ENCODE results near the gene CAPN9. TPM values are rescaled to one million over a fixed set of nuclear protein-coding genes. Genes with fewer than 3 reads are reported as not detected.

Gene CAPN9
- total RNA-seq, 1 experiment from 2014 or later, result not detected

DNA sequence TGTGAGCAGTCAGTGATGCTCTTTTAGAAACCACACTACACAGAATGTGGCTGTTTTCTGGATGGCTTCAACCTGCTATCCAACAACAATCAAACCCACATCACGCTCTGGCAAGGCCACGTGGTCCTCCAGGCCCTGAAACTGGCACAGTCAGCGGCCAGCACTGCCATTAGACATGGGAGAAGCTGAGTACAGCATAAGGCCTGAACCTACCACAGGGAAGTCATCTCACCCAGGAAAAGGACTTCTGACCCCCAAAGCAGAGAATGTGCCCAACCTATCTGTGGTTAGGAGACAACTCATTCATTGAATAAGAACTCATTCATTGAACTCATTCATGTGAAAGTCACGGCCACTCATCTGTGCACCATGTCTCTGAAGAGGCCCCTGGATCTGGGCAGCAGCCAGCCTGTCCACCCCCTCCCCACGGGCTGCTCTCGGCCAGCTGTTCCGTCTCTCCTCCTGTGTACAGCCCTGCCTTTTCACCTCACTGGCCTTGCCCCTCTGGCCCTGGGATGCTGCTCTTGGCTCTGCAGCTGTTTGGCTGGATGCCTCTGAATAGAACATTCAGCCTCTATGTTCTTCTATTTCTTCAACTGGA is 80.0 kb downstream of the CAPN9 start:
- Histone ChIP-seq H3K4me1 (ENCODE audit: low read length) (no peaks in the 10 kb centered on the region), H3K4me2 (ENCODE audit: low read depth, low read length, poor library complexity, severe bottlenecking) (no peak overlapping the region), H3K36me3 (ENCODE audit: insufficient read depth, low read length) (no peaks in the 10 kb centered on the region), H3K9me3 (ENCODE audit: low read length) (no peaks in the 10 kb centered on the region), H3K9me2 (replicated peaks; ENCODE audit: insufficient read depth, low read length) (no peaks in the 10 kb centered on the region), H3K27ac (ENCODE audit: low read length) (no peak overlapping the region), H3K4me3 (ENCODE audit: low read length) (no peak overlapping the region), H3K79me2 (ENCODE audit: low read length) (no peaks in the 10 kb centered on the region), H2AFZ (ENCODE audit: low read length) (no peak overlapping the region), H4K20me1 (ENCODE audit: insufficient read depth, low read depth, low read length) (no peaks in the 10 kb centered on the region), H3K9ac (ENCODE audit: low read length) (no peak overlapping the region), H3K27me3 (ENCODE audit: low read length) (no peaks in the 10 kb centered on the region)
- DNase-seq, result no peak

DNA sequence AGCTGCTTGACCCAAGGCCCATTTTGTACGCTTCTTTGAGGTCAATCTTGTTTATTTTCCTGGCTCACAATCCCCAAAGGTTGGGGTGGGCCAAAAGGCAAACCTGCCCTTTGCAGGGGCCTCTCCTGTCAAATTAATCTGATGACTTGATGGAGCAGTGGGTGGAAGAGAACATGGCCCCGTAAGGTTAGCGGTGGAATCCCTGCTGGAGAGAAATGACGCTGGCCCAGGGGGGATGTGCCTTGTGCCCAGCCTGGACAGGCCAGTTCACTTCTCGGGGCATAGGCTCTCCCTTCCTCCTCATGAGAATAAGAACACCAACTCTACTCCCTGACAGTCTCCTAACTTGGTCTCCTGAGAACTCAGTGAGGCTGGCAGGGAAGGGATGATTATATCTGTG is 80.6 kb downstream of the CAPN9 start:
- H4K20me1 ChIP-seq (ENCODE audit: insufficient read depth, low read depth, low read length), result no peaks in the 10 kb centered on the region
- no peak overlapping the region for H3K4me3 ChIP-seq (ENCODE audit: low read length)
- no peaks in the 10 kb centered on the region for H3K9me3 ChIP-seq (ENCODE audit: low read length)
- H3K27ac ChIP-seq (ENCODE audit: low read length), result no peak overlapping the region
- H2AFZ ChIP-seq (ENCODE audit: low read length), result no peak overlapping the region
- no peak for DNase-seq
- H3K27me3 ChIP-seq (ENCODE audit: low read length), result no peaks in the 10 kb centered on the region
- H3K79me2 ChIP-seq (ENCODE audit: low read length), result no peaks in the 10 kb centered on the region
- H3K36me3 ChIP-seq (ENCODE audit: insufficient read depth, low read length), result no peaks in the 10 kb centered on the region
- H3K9ac ChIP-seq (ENCODE audit: low read length), result no peak overlapping the region
- no peaks in the 10 kb centered on the region for H3K4me1 ChIP-seq (ENCODE audit: low read length)
- no peak overlapping the region for H3K4me2 ChIP-seq (ENCODE audit: low read depth, low read length, poor library complexity, severe bottlenecking)
- H3K9me2 ChIP-seq (replicated peaks; ENCODE audit: insufficient read depth, low read length), result no peaks in the 10 kb centered on the region

DNA sequence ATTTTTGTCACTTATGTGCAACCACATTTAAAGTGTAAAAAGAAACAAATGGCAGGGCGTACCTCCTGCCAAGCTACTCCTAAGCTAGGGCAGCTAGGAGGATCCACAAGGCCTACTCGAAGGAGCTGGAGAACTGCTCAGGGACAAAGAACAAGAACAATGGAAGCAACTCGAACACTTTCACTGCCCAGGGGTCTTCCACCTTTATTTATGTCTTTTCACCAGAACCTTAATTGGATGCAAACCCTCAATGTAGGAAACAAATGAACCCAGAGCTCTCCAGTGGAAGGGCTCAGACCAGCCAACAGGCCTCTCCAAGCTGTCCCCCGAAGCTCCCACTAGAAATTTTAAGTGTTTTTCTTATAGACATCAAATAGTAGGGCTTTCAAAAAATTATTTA is 81.2 kb downstream of the CAPN9 start:
- no peaks in the 10 kb centered on the region for H3K4me1 ChIP-seq (ENCODE audit: low read length)
- H2AFZ ChIP-seq (ENCODE audit: low read length), result no peak overlapping the region
- H3K9me2 ChIP-seq (replicated peaks; ENCODE audit: insufficient read depth, low read length), result no peaks in the 10 kb centered on the region
- H3K4me2 ChIP-seq (ENCODE audit: low read depth, low read length, poor library complexity, severe bottlenecking), result no peak overlapping the region
- no peak overlapping the region for H3K9ac ChIP-seq (ENCODE audit: low read length)
- H3K27ac ChIP-seq (ENCODE audit: low read length), result no peak overlapping the region
- H3K79me2 ChIP-seq (ENCODE audit: low read length), result no peaks in the 10 kb centered on the region
- no peaks in the 10 kb centered on the region for H3K36me3 ChIP-seq (ENCODE audit: insufficient read depth, low read length)
- no peak for DNase-seq
- H3K4me3 ChIP-seq (ENCODE audit: low read length), result no peak overlapping the region
- no peaks in the 10 kb centered on the region for H4K20me1 ChIP-seq (ENCODE audit: insufficient read depth, low read depth, low read length)
- no peaks in the 10 kb centered on the region for H3K9me3 ChIP-seq (ENCODE audit: low read length)
- H3K27me3 ChIP-seq (ENCODE audit: low read length), result no peaks in the 10 kb centered on the region

DNA sequence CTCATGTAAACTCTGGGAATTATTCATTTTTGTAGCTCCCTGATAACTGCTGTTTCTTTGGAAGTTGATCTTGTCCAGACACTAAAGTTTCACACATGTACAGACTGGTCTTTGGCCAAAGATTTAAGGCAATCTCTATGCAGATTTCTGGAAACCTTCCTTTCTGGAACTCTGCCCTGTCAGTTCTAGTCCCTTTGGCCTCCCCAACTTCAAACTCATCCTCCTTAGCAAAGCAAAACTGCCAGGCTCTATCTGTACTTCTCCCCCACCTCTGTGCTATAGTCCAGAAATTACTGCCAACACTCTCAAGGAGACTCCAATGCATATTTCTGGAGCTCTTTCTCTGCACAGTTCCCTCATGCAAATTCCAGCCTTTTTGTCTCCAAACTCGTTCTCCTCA is 84.6 kb downstream of the CAPN9 start:
- H3K4me1 ChIP-seq (ENCODE audit: low read length), result no peaks in the 10 kb centered on the region
- H3K27ac ChIP-seq (ENCODE audit: low read length), result no peak overlapping the region
- H3K79me2 ChIP-seq (ENCODE audit: low read length), result no peaks in the 10 kb centered on the region
- H4K20me1 ChIP-seq (ENCODE audit: insufficient read depth, low read depth, low read length), result no peaks in the 10 kb centered on the region
- no peaks in the 10 kb centered on the region for H3K9me2 ChIP-seq (replicated peaks; ENCODE audit: insufficient read depth, low read length)
- no peaks in the 10 kb centered on the region for H3K27me3 ChIP-seq (ENCODE audit: low read length)
- no peak overlapping the region for H2AFZ ChIP-seq (ENCODE audit: low read length)
- no peak overlapping the region for H3K4me3 ChIP-seq (ENCODE audit: low read length)
- no peaks in the 10 kb centered on the region for H3K36me3 ChIP-seq (ENCODE audit: insufficient read depth, low read length)
- no peak overlapping the region for H3K4me2 ChIP-seq (ENCODE audit: low read depth, low read length, poor library complexity, severe bottlenecking)
- no peaks in the 10 kb centered on the region for H3K9me3 ChIP-seq (ENCODE audit: low read length)
- no peak overlapping the region for H3K9ac ChIP-seq (ENCODE audit: low read length)
- DNase-seq, result no peak

DNA sequence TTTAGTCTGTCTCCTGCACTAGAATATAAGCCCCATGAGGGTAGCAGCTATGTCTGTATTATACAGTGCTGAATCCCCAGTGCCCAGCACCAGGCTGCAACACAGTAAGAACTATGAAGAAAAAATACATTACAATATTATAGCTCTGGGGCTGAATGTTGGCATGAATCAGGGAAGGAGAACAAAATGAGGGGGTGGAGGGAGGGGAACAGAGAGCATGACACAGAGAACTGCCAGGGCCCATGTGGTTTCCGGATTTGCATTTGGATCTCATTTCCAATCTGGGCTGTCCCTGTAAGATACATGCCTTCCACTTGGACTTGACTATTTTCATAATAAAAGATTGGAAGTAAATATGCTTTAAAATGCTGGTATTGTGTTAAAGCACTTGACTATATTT is 85.3 kb downstream of the CAPN9 start:
- Histone ChIP-seq H3K9ac (ENCODE audit: low read length) (no peak overlapping the region), H3K79me2 (ENCODE audit: low read length) (no peaks in the 10 kb centered on the region), H3K4me1 (ENCODE audit: low read length) (no peaks in the 10 kb centered on the region), H3K27me3 (ENCODE audit: low read length) (no peaks in the 10 kb centered on the region), H3K4me3 (ENCODE audit: low read length) (no peak overlapping the region), H2AFZ (ENCODE audit: low read length) (no peak overlapping the region), H3K9me3 (ENCODE audit: low read length) (no peaks in the 10 kb centered on the region), H3K27ac (ENCODE audit: low read length) (no peak overlapping the region), H3K4me2 (ENCODE audit: low read depth, low read length, poor library complexity, severe bottlenecking) (no peak overlapping the region), H3K36me3 (ENCODE audit: insufficient read depth, low read length) (no peaks in the 10 kb centered on the region), H3K9me2 (replicated peaks; ENCODE audit: insufficient read depth, low read length) (no peaks in the 10 kb centered on the region), H4K20me1 (ENCODE audit: insufficient read depth, low read depth, low read length) (no peaks in the 10 kb centered on the region)
- DNase-seq, result no peak

DNA sequence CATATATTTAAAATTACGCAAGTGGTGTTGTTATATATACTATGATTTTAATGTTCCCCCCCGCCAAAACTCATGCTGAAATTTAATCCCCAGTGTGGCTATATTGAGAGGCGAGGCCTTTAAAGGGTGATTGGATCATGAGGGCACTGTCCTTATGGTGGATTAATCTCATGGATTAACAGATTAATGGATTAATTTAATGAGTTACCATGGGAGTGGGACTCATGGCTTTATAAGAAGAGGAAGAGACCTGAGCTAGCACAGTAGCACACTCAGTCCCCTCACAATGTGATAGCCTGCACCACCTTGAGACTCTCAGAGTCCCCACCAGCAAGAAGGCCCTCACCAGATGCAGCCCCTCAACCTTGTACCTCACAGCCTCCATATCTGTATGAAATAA is 86.3 kb downstream of the CAPN9 start:
- H3K27me3 ChIP-seq (ENCODE audit: low read length), result no peaks in the 10 kb centered on the region
- DNase-seq, result no peak
- H3K27ac ChIP-seq (ENCODE audit: low read length), result no peak overlapping the region
- H3K36me3 ChIP-seq (ENCODE audit: insufficient read depth, low read length), result no peaks in the 10 kb centered on the region
- no peak overlapping the region for H3K9ac ChIP-seq (ENCODE audit: low read length)
- no peak overlapping the region for H3K4me3 ChIP-seq (ENCODE audit: low read length)
- no peaks in the 10 kb centered on the region for H3K79me2 ChIP-seq (ENCODE audit: low read length)
- no peaks in the 10 kb centered on the region for H4K20me1 ChIP-seq (ENCODE audit: insufficient read depth, low read depth, low read length)
- no peak overlapping the region for H2AFZ ChIP-seq (ENCODE audit: low read length)
- no peak overlapping the region for H3K4me2 ChIP-seq (ENCODE audit: low read depth, low read length, poor library complexity, severe bottlenecking)
- no peaks in the 10 kb centered on the region for H3K9me2 ChIP-seq (replicated peaks; ENCODE audit: insufficient read depth, low read length)
- H3K9me3 ChIP-seq (ENCODE audit: low read length), result no peaks in the 10 kb centered on the region
- no peaks in the 10 kb centered on the region for H3K4me1 ChIP-seq (ENCODE audit: low read length)

DNA sequence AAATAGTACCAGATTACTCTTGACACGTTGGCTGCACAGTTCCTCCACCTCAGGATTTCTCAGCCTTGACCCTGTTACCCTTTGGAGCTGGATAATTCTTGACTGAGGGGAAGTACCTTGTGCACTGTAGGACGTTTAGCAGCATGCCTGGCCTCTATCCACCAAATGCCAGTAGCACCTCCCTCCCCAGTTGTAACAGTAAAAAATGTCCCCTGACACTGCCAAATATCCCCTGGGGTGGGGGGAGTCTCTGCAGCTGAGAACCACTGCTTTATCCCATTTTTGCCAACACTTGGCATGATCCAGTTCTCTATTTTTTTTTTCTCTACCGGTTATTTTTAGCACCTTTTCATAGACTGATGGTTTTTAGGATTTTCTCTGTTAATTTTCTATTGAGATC is 87.1 kb downstream of the CAPN9 start:
- H3K4me1 ChIP-seq (ENCODE audit: low read length), result no peaks in the 10 kb centered on the region
- no peaks in the 10 kb centered on the region for H4K20me1 ChIP-seq (ENCODE audit: insufficient read depth, low read depth, low read length)
- no peak overlapping the region for H3K27ac ChIP-seq (ENCODE audit: low read length)
- no peak overlapping the region for H3K9ac ChIP-seq (ENCODE audit: low read length)
- no peaks in the 10 kb centered on the region for H3K9me3 ChIP-seq (ENCODE audit: low read length)
- no peak overlapping the region for H2AFZ ChIP-seq (ENCODE audit: low read length)
- no peaks in the 10 kb centered on the region for H3K9me2 ChIP-seq (replicated peaks; ENCODE audit: insufficient read depth, low read length)
- H3K4me3 ChIP-seq (ENCODE audit: low read length), result no peak overlapping the region
- H3K27me3 ChIP-seq (ENCODE audit: low read length), result no peaks in the 10 kb centered on the region
- DNase-seq, result no peak
- H3K4me2 ChIP-seq (ENCODE audit: low read depth, low read length, poor library complexity, severe bottlenecking), result no peak overlapping the region
- no peaks in the 10 kb centered on the region for H3K36me3 ChIP-seq (ENCODE audit: insufficient read depth, low read length)
- H3K79me2 ChIP-seq (ENCODE audit: low read length), result no peaks in the 10 kb centered on the region

DNA sequence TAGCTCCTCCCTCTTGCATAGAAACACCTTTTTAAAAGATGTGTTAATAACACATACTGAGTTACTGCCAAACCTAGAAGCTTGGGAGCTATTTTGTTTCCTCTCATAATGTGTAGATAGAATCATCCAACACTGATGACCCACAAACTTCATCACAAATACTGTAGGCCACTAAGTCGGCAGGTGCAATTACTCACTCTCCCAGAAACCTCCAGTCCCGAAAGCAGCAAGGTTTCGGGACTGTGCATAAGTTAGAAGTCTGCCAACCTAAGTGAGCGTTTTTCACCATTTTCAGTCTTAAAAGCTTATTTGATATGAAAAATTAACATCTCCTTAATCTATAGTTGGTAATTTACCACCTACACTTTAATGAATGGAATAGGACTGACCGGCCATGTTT is 89.2 kb downstream of the CAPN9 start:
- H3K4me3 ChIP-seq (ENCODE audit: low read length), result no peak overlapping the region
- no peaks in the 10 kb centered on the region for H3K79me2 ChIP-seq (ENCODE audit: low read length)
- H4K20me1 ChIP-seq (ENCODE audit: insufficient read depth, low read depth, low read length), result no peaks in the 10 kb centered on the region
- no peaks in the 10 kb centered on the region for H3K4me1 ChIP-seq (ENCODE audit: low read length)
- H3K9ac ChIP-seq (ENCODE audit: low read length), result no peak overlapping the region
- no peaks in the 10 kb centered on the region for H3K27me3 ChIP-seq (ENCODE audit: low read length)
- no peak overlapping the region for H3K27ac ChIP-seq (ENCODE audit: low read length)
- no peaks in the 10 kb centered on the region for H3K9me3 ChIP-seq (ENCODE audit: low read length)
- no peak overlapping the region for H2AFZ ChIP-seq (ENCODE audit: low read length)
- no peak overlapping the region for H3K4me2 ChIP-seq (ENCODE audit: low read depth, low read length, poor library complexity, severe bottlenecking)
- no peaks in the 10 kb centered on the region for H3K36me3 ChIP-seq (ENCODE audit: insufficient read depth, low read length)
- no peak for DNase-seq
- no peaks in the 10 kb centered on the region for H3K9me2 ChIP-seq (replicated peaks; ENCODE audit: insufficient read depth, low read length)

DNA sequence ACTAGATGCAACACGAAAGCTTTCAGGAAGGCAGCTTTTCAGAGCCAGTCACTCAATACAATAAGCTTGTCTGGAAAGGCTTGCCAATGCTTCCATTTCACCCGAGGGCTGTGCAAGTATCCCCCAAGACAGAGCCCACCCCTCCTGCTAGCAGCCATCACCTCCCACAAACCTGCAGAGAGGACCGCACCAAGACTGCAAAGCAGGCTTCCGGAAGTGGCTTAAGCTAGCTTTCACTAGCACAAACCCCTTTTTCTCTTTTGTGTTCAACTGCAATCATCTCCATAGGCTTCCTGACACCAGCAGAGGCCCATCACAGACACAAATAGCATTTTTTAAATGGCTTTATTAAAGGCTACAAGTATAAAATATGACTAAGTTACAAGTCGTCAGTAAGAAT is 89.6 kb downstream of the CAPN9 start:
- Histone ChIP-seq H3K79me2 (ENCODE audit: low read length) (no peaks in the 10 kb centered on the region), H3K9ac (ENCODE audit: low read length) (no peak overlapping the region), H2AFZ (ENCODE audit: low read length) (no peak overlapping the region), H3K27me3 (ENCODE audit: low read length) (no peaks in the 10 kb centered on the region), H3K27ac (ENCODE audit: low read length) (no peak overlapping the region), H4K20me1 (ENCODE audit: insufficient read depth, low read depth, low read length) (no peaks in the 10 kb centered on the region), H3K4me3 (ENCODE audit: low read length) (no peak overlapping the region), H3K4me2 (ENCODE audit: low read depth, low read length, poor library complexity, severe bottlenecking) (no peak overlapping the region), H3K4me1 (ENCODE audit: low read length) (no peaks in the 10 kb centered on the region), H3K36me3 (ENCODE audit: insufficient read depth, low read length) (no peaks in the 10 kb centered on the region), H3K9me3 (ENCODE audit: low read length) (no peaks in the 10 kb centered on the region), H3K9me2 (replicated peaks; ENCODE audit: insufficient read depth, low read length) (no peaks in the 10 kb centered on the region)
- DNase-seq, result no peak
